HEK293 (cell line): ENCODE data around the gene SNUPN.
"Not testable (repeated sequence)": the region's sequence is repeated elsewhere in the genome, so short reads cannot be mapped to it uniquely, and the experiment has no call there.

Source experiments
- ATF2 ChIP-seq: fragments of 450-650 bp; formaldehyde crosslinking; IDR thresholded peaks from 2 replicates; pipeline ENCODE4 v1.5.1; 2016; ENCODE audit warnings: missing biosample characterization, missing genetic modification characterization, low read depth
- CTCF ChIP-seq: fragments of 450-650 bp; formaldehyde crosslinking; IDR thresholded peaks from 2 replicates; pipeline ENCODE4 v1.5.1; 2016; ENCODE audit warnings: missing biosample characterization, missing genetic modification characterization
- EGR2 ChIP-seq: fragments of 450-650 bp; formaldehyde crosslinking; IDR thresholded peaks from 2 replicates; pipeline ENCODE4 v1.5.1; 2016; ENCODE audit warnings: low read depth, missing biosample characterization, missing genetic modification characterization
- MEIS1 ChIP-seq: sonication (generic); formaldehyde crosslinking; IDR thresholded peaks from 2 replicates; pipeline ENCODE4 v1.8.1; 2022; ENCODE audit warnings: missing genetic modification reagents, mild to moderate bottlenecking, borderline replicate concordance
- REST ChIP-seq: fragments of 450-650 bp; formaldehyde crosslinking; IDR thresholded peaks from 2 replicates; pipeline ENCODE4 v1.5.1; 2016; ENCODE audit warnings: missing biosample characterization, missing genetic modification characterization
- SP2 ChIP-seq: fragments of 450-650 bp; formaldehyde crosslinking; IDR thresholded peaks from 2 replicates; pipeline ENCODE4 v1.5.1; 2016; ENCODE audit warnings: missing biosample characterization, missing genetic modification characterization
- ZBTB21 ChIP-seq: fragments of 450-650 bp; formaldehyde crosslinking; IDR thresholded peaks from 2 replicates; pipeline ENCODE4 v1.5.1; 2017; ENCODE audit warnings: missing biosample characterization, missing genetic modification characterization
- ZNF112 ChIP-seq: fragments of 450-650 bp; formaldehyde crosslinking; IDR thresholded peaks from 2 replicates; pipeline ENCODE4 v1.5.0; 2017; ENCODE audit warnings: missing biosample characterization, missing genetic modification characterization
- ZNF24 ChIP-seq: fragments of 450-650 bp; formaldehyde crosslinking; IDR thresholded peaks from 2 replicates; pipeline ENCODE4 v1.5.1; 2016; ENCODE audit warnings: missing biosample characterization, missing genetic modification characterization
- ZNF292 ChIP-seq: fragments of 450-650 bp; formaldehyde crosslinking; IDR thresholded peaks from 2 replicates; pipeline ENCODE4 v1.5.1; 2016; ENCODE audit warnings: low read depth, missing biosample characterization, missing genetic modification characterization, borderline replicate concordance
- ZNF776 ChIP-seq: fragments of 450-650 bp; formaldehyde crosslinking; IDR thresholded peaks from 2 replicates; pipeline ENCODE4 v1.5.0; 2017; ENCODE audit warnings: missing biosample characterization, missing genetic modification characterization, borderline replicate concordance

GRCh38 chr15:75633922-75634321, 8.4 kb upstream of the SNUPN start:
- TF ChIP-seq ZNF112 (tag by site-specific recombination); SP2; CTCF (tag by site-specific recombination); ZNF24; ZNF292; ZBTB21; REST (tag by site-specific recombination); ZNF776 (tag by site-specific recombination); ATF2 (tag by site-specific recombination); EGR2; MEIS1 (CRISPR knock-in tag): not testable (repeated sequence)
